ENCODE measurements around the gene UBA7.

Gene UBA7

DNA sequence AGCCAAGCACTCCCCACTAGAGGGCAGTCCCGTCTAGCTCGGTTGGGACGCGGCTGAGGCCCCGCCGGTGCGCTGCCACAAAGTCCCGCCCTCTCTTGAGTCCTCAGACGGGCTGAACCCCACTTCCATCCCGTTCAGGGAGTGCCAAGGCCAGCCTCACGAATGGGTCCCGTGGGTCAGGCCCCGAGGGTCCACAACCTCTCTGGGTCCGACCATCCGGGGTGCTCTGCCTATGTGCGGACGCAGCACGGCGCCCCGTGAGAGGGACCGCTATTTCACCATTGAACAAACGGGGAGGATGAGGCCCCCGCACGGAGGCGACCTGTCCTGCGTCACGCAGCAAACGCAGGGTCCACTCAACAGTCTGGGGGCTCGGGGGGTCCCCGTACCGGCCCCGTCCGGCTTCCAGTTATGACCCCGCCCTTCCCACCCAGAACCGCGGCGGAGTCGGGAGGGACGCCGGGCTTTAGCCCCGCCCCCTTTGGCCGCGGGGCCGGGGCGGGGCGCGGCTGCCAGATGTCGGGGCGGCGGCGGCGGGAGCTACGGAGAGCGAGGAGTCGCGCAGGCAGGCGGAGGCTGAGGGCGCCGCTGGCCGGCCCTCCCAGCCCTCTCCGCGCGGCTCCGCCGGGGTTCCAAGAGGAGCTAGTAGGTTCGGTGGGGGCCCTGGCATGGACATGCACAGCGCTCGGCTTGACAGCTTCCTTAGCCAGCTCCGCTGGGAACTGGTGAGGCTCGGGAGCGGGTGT is 10.9 kb downstream of the UBA7 start, which contains the start of gene INKA1:
Gene INKA1, plus strand, starts transcription at position 543 of the 746 bp plus-strand sequence. Its CDS starts 132 bp downstream, at position 675.
- Histone ChIP-seq H3K36me3 (no peaks in the 10 kb centered on the region), H3K27me3 (ENCODE audit: insufficient read depth, low read depth, severe bottlenecking) (peaks cover 7% of the 10 kb centered on the region), H3K27ac (peak within 1 kb of the TSS; percentile 47), H3K9me3 (ENCODE audit: severe bottlenecking) (no peaks in the 10 kb centered on the region), H3K4me3 (ENCODE audit: low read depth, low read length) (peak within 1 kb of the TSS; percentile 64)
- peak; percentile 88 for DNase-seq
- TF ChIP-seq, protein P1, sequence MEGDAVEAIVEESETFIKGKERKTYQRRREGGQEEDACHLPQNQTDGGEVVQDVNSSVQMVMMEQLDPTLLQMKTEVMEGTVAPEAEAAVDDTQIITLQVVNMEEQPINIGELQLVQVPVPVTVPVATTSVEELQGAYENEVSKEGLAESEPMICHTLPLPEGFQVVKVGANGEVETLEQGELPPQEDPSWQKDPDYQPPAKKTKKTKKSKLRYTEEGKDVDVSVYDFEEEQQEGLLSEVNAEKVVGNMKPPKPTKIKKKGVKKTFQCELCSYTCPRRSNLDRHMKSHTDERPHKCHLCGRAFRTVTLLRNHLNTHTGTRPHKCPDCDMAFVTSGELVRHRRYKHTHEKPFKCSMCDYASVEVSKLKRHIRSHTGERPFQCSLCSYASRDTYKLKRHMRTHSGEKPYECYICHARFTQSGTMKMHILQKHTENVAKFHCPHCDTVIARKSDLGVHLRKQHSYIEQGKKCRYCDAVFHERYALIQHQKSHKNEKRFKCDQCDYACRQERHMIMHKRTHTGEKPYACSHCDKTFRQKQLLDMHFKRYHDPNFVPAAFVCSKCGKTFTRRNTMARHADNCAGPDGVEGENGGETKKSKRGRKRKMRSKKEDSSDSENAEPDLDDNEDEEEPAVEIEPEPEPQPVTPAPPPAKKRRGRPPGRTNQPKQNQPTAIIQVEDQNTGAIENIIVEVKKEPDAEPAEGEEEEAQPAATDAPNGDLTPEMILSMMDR (IDR thresholded peaks at IDR 0.05; ENCODE audit: low read depth, low read length): peak; percentile 95

DNA sequence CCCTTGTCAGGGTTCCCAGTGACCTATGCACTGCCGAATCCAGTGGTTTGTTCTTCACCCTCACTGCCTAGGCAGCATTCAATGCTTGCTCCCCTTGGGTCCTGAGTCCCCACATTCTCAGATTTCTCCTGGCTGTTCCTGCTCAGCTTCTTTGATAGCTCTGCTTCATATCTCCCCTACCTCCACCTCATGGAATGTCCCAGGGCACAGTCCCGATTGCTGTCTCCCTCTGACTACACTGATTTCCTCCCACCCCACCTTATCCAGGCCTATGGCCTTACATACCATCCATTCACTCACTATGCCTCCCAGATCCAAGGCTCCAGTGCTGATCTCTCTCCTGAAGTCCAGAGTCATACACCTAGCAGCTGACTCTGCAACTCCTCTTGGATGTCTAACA is 12.6 kb downstream of the UBA7 start:
- no peak for DNase-seq

DNA sequence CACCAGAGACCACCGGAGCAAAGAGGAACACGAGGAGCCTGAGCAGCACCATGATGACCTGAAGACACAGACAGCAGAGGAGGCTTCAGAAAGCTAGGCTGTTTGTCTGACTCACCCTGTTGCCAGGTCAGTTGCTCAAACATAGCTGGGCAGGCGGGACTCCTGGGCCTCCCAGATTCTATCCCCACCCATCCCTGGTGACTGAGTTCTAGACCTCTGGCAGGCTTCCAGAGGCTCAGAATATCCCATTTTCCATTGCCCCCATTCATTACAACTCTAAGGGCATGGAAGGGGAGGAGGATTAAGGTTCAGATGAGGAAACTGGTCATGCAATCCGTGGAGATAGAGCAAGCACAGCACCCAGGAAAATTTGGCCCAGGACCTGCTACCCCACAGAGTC is 14.0 kb downstream of the UBA7 start, which contains the start of gene CDHR4:
Gene CDHR4, minus strand, starts transcription at position 113 of the 400 bp plus-strand sequence. Its CDS starts 61 bp downstream, at position 52.
- Histone ChIP-seq H3K27ac (no peak within 1 kb of the TSS), H3K27me3 (ENCODE audit: insufficient read depth, low read depth, severe bottlenecking) (peaks cover 7% of the 10 kb centered on the region), H3K4me3 (ENCODE audit: low read depth, low read length) (no peak within 1 kb of the TSS), H3K9me3 (ENCODE audit: severe bottlenecking) (no peaks in the 10 kb centered on the region), H3K36me3 (no peaks in the 10 kb centered on the region)
- DNase-seq: no peak
- TF ChIP-seq, protein P1 (IDR thresholded peaks at IDR 0.05; ENCODE audit: low read depth, low read length): no peak

More for the DNA sequence above, 12.6 kb downstream of the UBA7 start:
- peaks cover 7% of the 10 kb centered on the region for H3K27me3 ChIP-seq (ENCODE audit: insufficient read depth, low read depth, severe bottlenecking)
- no peaks in the 10 kb centered on the region for H3K36me3 ChIP-seq
- TF ChIP-seq, protein P1 (IDR thresholded peaks at IDR 0.05; ENCODE audit: low read depth, low read length): no peak
- no peak overlapping the region for H3K4me3 ChIP-seq (ENCODE audit: low read depth, low read length)
- no peaks in the 10 kb centered on the region for H3K9me3 ChIP-seq (ENCODE audit: severe bottlenecking)
- H3K27ac ChIP-seq: no peak overlapping the region

DNA sequence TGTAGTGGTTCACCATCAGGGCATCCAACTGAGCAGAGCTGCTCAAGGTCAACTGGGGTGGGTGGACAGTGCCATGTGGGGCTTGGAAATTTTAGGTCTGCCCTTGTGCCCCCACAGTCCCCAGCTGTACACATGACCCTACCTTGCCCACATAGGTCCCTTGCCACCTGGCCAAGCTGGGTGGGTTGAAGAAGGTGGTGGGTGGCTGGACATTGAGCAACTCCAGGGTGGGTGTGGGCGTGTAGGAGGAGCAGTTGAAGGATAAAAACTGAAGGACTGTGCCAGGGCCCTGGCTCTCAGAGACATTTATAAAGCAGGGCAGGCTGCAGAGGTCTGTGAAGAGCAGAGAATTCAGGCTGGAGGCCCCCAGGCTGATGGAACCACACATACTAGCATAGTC is 14.6 kb downstream of the UBA7 start:
- H3K9me3 ChIP-seq (ENCODE audit: severe bottlenecking): no peaks in the 10 kb centered on the region
- H3K27ac ChIP-seq: no peak overlapping the region
- no peak for DNase-seq
- H3K4me3 ChIP-seq (ENCODE audit: low read depth, low read length): no peak overlapping the region
- TF ChIP-seq, protein P1 (IDR thresholded peaks at IDR 0.05; ENCODE audit: low read depth, low read length): no peak
- H3K36me3 ChIP-seq: no peaks in the 10 kb centered on the region
- peaks cover 6% of the 10 kb centered on the region for H3K27me3 ChIP-seq (ENCODE audit: insufficient read depth, low read depth, severe bottlenecking)

DNA sequence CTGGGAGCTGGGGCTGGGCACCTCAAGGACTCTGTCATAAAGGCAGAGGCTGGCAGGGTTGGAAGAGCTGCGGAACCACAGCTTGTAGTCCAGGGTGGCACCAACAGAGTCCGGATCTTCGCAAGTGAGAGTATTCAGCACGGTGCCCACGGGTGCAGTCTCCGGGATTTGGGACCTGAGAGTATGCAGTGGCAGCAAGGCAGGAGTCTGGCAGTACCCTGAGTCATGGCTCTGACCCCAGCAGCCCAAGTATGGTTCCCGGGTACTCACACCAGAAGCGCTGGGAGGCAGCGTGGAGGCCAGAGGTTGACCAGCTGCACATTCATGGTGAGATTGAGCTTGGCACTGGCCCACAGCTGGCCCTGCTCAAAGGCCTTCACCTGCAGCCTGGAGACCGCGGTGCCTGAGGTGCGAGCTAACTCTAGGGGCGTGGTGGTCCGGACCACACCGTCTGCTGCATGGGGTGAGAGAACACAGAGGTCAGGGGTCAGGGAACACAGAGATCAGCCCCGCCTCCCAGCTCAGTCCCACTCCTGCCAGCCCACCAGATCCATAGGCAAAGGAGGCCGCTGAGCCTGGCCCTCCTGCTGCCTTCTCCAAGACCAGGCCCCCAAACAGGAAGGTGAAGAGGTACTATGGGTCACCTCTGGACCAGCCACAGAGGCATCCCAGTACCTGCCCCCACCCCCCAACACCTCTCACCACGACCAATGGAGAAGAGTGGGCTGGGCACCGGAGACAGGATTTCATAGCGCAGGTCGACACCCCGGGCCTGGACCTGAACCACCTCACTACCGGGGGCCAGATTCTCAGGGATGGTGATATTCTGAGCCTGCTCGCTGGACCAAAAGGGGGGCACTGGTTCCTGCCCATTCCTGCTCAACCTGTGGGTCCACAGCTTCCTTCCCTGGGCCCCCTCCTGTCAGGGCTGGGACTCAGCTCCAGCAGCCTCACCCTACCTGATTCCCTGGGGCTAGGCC is 18.5 kb downstream of the UBA7 start:
- Histone ChIP-seq H3K27me3 (ENCODE audit: insufficient read depth, low read depth, severe bottlenecking) (no peaks in the 10 kb centered on the region), H3K9me3 (ENCODE audit: severe bottlenecking) (no peaks in the 10 kb centered on the region), H3K36me3 (no peaks in the 10 kb centered on the region), H3K4me3 (ENCODE audit: low read depth, low read length) (no peak overlapping the region), H3K27ac (no peak overlapping the region)
- TF ChIP-seq, protein P1 (IDR thresholded peaks at IDR 0.05; ENCODE audit: low read depth, low read length): no peak
- no peak for DNase-seq

All from WERI-Rb-1 (cell line).